ENCODE data around the gene LIME1. TPM values are rescaled to one million over a fixed set of nuclear protein-coding genes. Genes with fewer than 3 reads are reported as not detected.

LIME1 gene
- total RNA-seq, 2 experiments from 2014 or later: 75.6 to 76.4 TPM

DNA sequence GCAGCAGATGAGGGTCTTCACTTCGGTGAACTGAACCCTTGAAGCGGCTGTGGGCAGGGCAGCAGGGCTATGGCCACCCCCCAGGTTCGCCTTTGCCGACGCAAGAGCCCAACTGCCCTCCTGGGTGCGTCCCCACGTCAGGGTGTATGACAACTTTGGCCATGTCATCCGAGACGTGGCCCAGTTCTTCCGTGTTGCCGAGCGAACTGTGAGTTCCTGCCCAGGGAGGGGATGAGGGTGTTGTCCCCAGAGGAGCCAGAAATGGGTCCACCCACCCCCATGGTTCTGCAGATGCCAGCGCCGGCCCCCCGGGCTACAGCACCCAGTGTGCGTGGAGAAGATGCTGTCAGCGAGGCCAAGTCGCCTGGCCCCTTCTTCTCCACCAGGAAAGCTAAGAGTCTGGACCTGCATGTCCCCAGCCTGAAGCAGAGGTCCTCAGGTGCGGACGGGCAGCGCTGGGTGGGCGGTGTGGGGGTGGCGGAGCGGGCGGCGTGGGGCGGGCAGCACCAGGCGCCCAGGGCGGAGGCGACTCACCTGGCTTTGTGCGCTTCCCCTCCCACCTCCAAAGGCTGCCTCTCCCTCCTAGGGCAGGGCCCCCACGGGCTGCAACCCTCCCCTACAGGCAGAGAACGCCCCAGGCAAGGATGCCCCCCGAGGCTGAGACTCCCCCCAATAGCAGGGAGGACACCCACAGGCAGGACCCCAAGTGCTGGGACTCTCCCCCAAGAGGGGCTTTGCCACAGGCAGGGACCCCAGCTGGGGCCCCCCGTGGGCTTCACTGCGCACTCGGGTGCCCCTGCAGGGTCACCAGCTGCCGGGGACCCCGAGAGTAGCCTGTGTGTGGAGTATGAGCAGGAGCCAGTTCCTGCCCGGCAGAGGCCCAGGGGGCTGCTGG is 46.2 kb upstream of the LIME1 start:
- H3K79me2 ChIP-seq (ENCODE audit: insufficient read depth, low read depth, low read length): no peaks in the 10 kb centered on the region
- no peaks in the 10 kb centered on the region for H3K4me1 ChIP-seq (ENCODE audit: insufficient read depth, low read length, poor library complexity, severe bottlenecking)
- no peak overlapping the region for H3K4me3 ChIP-seq (ENCODE audit: low read depth, low read length, poor library complexity, severe bottlenecking)
- no peak overlapping the region for H3K27ac ChIP-seq (ENCODE audit: low read depth, low read length, poor library complexity, severe bottlenecking)
- DNase-seq (ENCODE audit: low spot score): no peak
- H3K36me3 ChIP-seq (ENCODE audit: insufficient read depth, low read length): peaks cover 14% of the 10 kb centered on the region
- no peak overlapping the region for H3K4me2 ChIP-seq (ENCODE audit: low read length)
- no peaks in the 10 kb centered on the region for H3K9me3 ChIP-seq (ENCODE audit: low read length)
- no TSS peak for BruUV-seq (replicated peaks)
- H4K20me1 ChIP-seq (ENCODE audit: insufficient read depth, low read length): no peaks in the 10 kb centered on the region
- H2AFZ ChIP-seq (ENCODE audit: low read length): no peak overlapping the region
- POLR2A ChIA-PET: no interaction called here
- H3K9me2 ChIP-seq (ENCODE audit: insufficient read depth, low read length): no peaks in the 10 kb centered on the region
- intact Hi-C loops (cut with micrococcal nuclease; ENCODE audit: unreplicated experiment): no loop called here
- CTCF ChIA-PET (ENCODE audit: unreplicated experiment): no interaction called here
- TF ChIP-seq, protein P1, sequence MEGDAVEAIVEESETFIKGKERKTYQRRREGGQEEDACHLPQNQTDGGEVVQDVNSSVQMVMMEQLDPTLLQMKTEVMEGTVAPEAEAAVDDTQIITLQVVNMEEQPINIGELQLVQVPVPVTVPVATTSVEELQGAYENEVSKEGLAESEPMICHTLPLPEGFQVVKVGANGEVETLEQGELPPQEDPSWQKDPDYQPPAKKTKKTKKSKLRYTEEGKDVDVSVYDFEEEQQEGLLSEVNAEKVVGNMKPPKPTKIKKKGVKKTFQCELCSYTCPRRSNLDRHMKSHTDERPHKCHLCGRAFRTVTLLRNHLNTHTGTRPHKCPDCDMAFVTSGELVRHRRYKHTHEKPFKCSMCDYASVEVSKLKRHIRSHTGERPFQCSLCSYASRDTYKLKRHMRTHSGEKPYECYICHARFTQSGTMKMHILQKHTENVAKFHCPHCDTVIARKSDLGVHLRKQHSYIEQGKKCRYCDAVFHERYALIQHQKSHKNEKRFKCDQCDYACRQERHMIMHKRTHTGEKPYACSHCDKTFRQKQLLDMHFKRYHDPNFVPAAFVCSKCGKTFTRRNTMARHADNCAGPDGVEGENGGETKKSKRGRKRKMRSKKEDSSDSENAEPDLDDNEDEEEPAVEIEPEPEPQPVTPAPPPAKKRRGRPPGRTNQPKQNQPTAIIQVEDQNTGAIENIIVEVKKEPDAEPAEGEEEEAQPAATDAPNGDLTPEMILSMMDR (conservative IDR thresholded peaks at IDR 0.05; ENCODE audit: low read length): no peak
- no peak for TF ChIP-seq EZH2phosphoT487 (IDR thresholded peaks at IDR 0.05; ENCODE audit: borderline replicate concordance, low read depth, low read length)

DNA sequence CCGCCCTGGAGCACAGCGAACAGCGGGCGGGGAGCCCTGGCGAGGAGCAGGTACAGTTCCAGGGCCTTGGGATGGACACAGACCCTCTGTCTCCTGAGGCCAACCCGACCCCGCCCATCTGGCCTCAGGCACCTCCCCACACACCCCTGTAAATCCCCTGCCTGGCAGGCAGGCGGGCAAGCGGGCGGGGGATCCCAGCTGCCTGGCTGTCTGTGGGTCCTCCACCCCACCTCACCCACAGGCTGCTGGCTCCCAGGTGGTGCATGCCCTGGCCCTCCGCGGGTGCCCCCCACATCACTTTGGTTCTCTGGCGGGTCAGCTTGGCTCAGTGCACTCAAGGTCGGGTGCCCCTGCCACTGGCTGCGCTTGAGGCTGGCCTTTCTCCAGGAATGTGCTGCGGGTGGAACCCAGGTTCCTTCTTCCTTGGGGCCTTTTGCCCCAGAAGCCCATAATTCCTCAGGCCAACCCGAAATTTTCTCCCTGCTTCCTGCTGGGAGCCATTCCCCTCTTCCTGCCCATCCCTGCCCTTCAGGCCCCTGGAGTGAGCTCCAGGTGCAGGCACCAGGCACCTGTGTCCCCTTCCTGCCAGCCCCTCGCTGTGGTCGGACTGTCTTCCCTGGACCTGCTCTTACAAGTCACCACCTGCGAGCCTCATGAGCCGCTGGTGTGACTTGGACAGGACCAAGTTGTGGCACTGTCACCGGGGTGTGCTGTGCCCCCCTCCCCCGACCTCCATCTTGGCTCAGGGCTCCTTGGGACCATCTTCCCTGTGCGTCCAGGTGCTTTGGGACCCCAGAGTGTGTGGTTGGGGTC is 45.4 kb upstream of the LIME1 start:
- H3K4me3 ChIP-seq (ENCODE audit: low read depth, low read length, poor library complexity, severe bottlenecking): no peak overlapping the region
- intact Hi-C loops (cut with micrococcal nuclease; ENCODE audit: unreplicated experiment): no loop called here
- no peak overlapping the region for H3K27ac ChIP-seq (ENCODE audit: low read depth, low read length, poor library complexity, severe bottlenecking)
- H3K4me2 ChIP-seq (ENCODE audit: low read length): no peak overlapping the region
- no peaks in the 10 kb centered on the region for H3K9me3 ChIP-seq (ENCODE audit: low read length)
- no TSS peak for BruUV-seq (replicated peaks)
- no peak overlapping the region for H2AFZ ChIP-seq (ENCODE audit: low read length)
- DNase-seq (ENCODE audit: low spot score): no peak
- peaks cover 21% of the 10 kb centered on the region for H3K36me3 ChIP-seq (ENCODE audit: insufficient read depth, low read length)
- no peak for TF ChIP-seq EZH2phosphoT487 (IDR thresholded peaks at IDR 0.05; ENCODE audit: borderline replicate concordance, low read depth, low read length)
- TF ChIP-seq, protein P1 (conservative IDR thresholded peaks at IDR 0.05; ENCODE audit: low read length): no peak
- ChIA-PET POLR2A (no interaction called here), CTCF (ENCODE audit: unreplicated experiment) (no interaction called here)
- no peaks in the 10 kb centered on the region for H3K4me1 ChIP-seq (ENCODE audit: insufficient read depth, low read length, poor library complexity, severe bottlenecking)
- no peaks in the 10 kb centered on the region for H3K79me2 ChIP-seq (ENCODE audit: insufficient read depth, low read depth, low read length)
- no peaks in the 10 kb centered on the region for H4K20me1 ChIP-seq (ENCODE audit: insufficient read depth, low read length)
- no peaks in the 10 kb centered on the region for H3K9me2 ChIP-seq (ENCODE audit: insufficient read depth, low read length)

Data from OCI-LY7 (cell line).